CD4-positive, alpha-beta T cell (primary cell): ENCODE data around the gene OLFML1. TPM values are rescaled to one million over a fixed set of nuclear protein-coding genes. Genes with fewer than 3 reads are reported as not detected.
A peak's percentile ranks its signal among the peaks of the same experiment; 100 is the strongest.

Experiments
- ATAC-seq: fragments of 200-7000 bp; cut with Tn5 transposase; one replicate; pipeline ENCODE4 v1.10.0; 2022; ENCODE audit warnings: mild to moderate bottlenecking; ENCODE audit not compliant: poor library complexity
- CTCF ChIA-PET: fragments of 350-600 bp; sonication (Branson Sonifier 250); formaldehyde crosslinking; loops from one replicate; lab custom pipeline; 2021; ENCODE audit warnings: antibody characterized with exemption, inconsistent platforms; lab: Charles Lee
- POLR2A ChIA-PET: fragments of 350-600 bp; sonication (Branson Sonifier 250); formaldehyde crosslinking; loops from one replicate; lab custom pipeline; 2021; ENCODE audit warnings: antibody characterized with exemption, inconsistent platforms; lab: Charles Lee
- DNase-seq, 14 experiments: peaks; one replicate each; pipeline ENCODE4 v3.0.0-alpha.2; 2013 to 2020; ENCODE audit warnings: mixed read lengths in 2 of 14
- H3K27ac ChIP-seq, 2 donors: one replicate each; pipeline versions ENCODE4 v1.5.1 to v1.7.0; 2013; ENCODE audit warnings: low read length in 2 of 2, low read depth in 1 of 2, mild to moderate bottlenecking in 1 of 2
- H3K27me3 ChIP-seq, 2 experiments: 1 replicate in 1 of 2; 2 replicates in 1 of 2; pipeline versions ENCODE4 v1.6.1 to v1.7.0; 2013; ENCODE audit warnings: low read length in 2 of 2, control low read depth in 1 of 2, mild to moderate bottlenecking in 1 of 2, moderate library complexity in 1 of 2; ENCODE audit not compliant: insufficient read depth in 2 of 2, control insufficient read depth in 1 of 2
- H3K36me3 ChIP-seq: one replicate; pipeline ENCODE4 v1.6.1; 2013; ENCODE audit warnings: low read length, control low read depth; ENCODE audit not compliant: insufficient read depth
- H3K4me1 ChIP-seq: one replicate; pipeline ENCODE4 v1.6.1; 2013; ENCODE audit warnings: low read length, control low read depth; ENCODE audit not compliant: insufficient read depth
- H3K4me3 ChIP-seq: one replicate; pipeline ENCODE4 v1.5.1; 2013; ENCODE audit warnings: mild to moderate bottlenecking, low read length, moderate library complexity
- H3K9me3 ChIP-seq, 2 experiments: 1 replicate in 1 of 2; 2 replicates in 1 of 2; pipeline versions ENCODE4 v1.6.1 to v1.7.0; 2013; ENCODE audit warnings: low read length in 2 of 2, mild to moderate bottlenecking in 2 of 2, control low read depth in 1 of 2, moderate library complexity in 1 of 2; ENCODE audit not compliant: control insufficient read depth in 1 of 2, insufficient read depth in 1 of 2
- H3K27ac Mint-ChIP-seq: one replicate; pipeline ENCODE4 v1.8.0; 2020; ENCODE audit warnings: mixed read lengths
- H3K27me3 Mint-ChIP-seq: one replicate; pipeline ENCODE4 v1.8.0; 2021; ENCODE audit warnings: mixed read lengths
- H3K36me3 Mint-ChIP-seq: one replicate; pipeline ENCODE4 v1.8.0; 2021; ENCODE audit warnings: low read depth, mixed read lengths
- H3K4me1 Mint-ChIP-seq: one replicate; pipeline ENCODE4 v1.8.0; 2021; ENCODE audit warnings: low read depth, mixed read lengths
- H3K4me3 Mint-ChIP-seq: one replicate; pipeline ENCODE4 v1.8.0; 2020; ENCODE audit warnings: mild to moderate bottlenecking, mixed read lengths
- H3K9me3 Mint-ChIP-seq: one replicate; pipeline ENCODE4 v1.8.0; 2020; ENCODE audit warnings: mixed read lengths
- intact Hi-C, 2 experiments: fragments of 100-400 bp; cut with DNase I in 1 of 2; cut with micrococcal nuclease in 1 of 2; formaldehyde crosslinking; loops; one replicate each; pipeline versions ENCODE4 v1.15.1 to v1.9.0; 2023 to 2025; cut with DNase I, micrococcal nuclease
- total RNA-seq, 174 experiments: library from RNA in 2 of 174; stranded (reverse) in 2 of 174; gene quantifications; one replicate each; pipeline ENCODE4 v1.2.3 and lab custom pipeline; 2021 to 2026
- TF ChIP-seq, protein P1 (sequence below): fragments of 200-600 bp; IDR thresholded peaks from one replicate; pipeline ENCODE4 v1.8.0; 2022; ENCODE audit warnings: antibody characterized with exemption, mild to moderate bottlenecking

OLFML1 gene
- total RNA-seq, 2 experiments from 2014 or later = not detected

DNA sequence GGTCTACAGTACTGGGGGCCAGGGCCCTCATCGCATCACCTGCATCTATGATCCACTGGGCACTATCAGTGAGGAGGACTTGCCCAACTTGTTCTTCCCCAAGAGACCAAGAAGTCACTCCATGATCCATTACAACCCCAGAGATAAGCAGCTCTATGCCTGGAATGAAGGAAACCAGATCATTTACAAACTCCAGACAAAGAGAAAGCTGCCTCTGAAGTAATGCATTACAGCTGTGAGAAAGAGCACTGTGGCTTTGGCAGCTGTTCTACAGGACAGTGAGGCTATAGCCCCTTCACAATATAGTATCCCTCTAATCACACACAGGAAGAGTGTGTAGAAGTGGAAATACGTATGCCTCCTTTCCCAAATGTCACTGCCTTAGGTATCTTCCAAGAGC is 24.7 kb downstream of the OLFML1 start:
- Histone ChIP-seq H3K27me3 (no peaks in the 10 kb centered on the region), H3K4me3 (no peak overlapping the region), H3K9me3 (no peaks in the 10 kb centered on the region), H3K36me3 (no peaks in the 10 kb centered on the region), H3K27ac (no peak overlapping the region), H3K4me1 (peaks cover 18% of the 10 kb centered on the region)
- Mint-ChIP-seq H3K36me3 (peaks cover 9% of the 10 kb centered on the region), H3K4me1 (peaks cover 32% of the 10 kb centered on the region), H3K4me3 (no peak overlapping the region), H3K27me3 (no peaks in the 10 kb centered on the region), H3K9me3 (no peaks in the 10 kb centered on the region), H3K27ac (no peak overlapping the region)
- CTCF ChIA-PET = no interaction called here
- TF ChIP-seq, protein P1, sequence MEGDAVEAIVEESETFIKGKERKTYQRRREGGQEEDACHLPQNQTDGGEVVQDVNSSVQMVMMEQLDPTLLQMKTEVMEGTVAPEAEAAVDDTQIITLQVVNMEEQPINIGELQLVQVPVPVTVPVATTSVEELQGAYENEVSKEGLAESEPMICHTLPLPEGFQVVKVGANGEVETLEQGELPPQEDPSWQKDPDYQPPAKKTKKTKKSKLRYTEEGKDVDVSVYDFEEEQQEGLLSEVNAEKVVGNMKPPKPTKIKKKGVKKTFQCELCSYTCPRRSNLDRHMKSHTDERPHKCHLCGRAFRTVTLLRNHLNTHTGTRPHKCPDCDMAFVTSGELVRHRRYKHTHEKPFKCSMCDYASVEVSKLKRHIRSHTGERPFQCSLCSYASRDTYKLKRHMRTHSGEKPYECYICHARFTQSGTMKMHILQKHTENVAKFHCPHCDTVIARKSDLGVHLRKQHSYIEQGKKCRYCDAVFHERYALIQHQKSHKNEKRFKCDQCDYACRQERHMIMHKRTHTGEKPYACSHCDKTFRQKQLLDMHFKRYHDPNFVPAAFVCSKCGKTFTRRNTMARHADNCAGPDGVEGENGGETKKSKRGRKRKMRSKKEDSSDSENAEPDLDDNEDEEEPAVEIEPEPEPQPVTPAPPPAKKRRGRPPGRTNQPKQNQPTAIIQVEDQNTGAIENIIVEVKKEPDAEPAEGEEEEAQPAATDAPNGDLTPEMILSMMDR = no peak
- intact Hi-C loops = loop anchor here (5.0 to 10.0 kb wide), 3 partner anchors 477 to 1278 kb away; partner anchors contain the start of genes EIF3F (in 2 of the 2), APBB1 (in 1 of the 2) and FHIP1B (in 1 of the 2)
- DNase-seq = no peak
- POLR2A ChIA-PET = no interaction called here
- no peak for ATAC-seq

DNA sequence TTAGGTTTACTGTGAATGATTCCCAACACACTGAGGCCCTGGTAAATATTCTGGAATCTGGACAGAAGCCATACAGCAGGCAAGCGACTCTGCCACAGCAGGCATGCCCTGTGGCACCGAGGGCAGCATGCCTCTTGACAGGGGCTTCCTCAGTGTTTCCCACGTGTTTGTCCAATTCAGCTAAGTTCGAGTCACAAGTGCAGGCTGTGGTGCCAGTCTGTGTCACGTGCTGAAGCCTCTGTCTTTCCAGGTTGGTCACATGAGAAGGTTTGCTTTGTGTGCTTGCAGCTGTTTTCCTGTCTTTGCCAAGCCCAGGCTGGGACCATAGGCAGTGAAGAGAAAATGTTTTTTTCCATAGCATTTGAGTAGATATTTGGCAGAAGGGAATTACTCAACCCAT is 26.1 kb downstream of the OLFML1 start:
- ATAC-seq (no peak), DNase-seq (no peak)
- H3K4me3 ChIP-seq = no peak overlapping the region
- H3K9me3 Mint-ChIP-seq = no peaks in the 10 kb centered on the region
- no peaks in the 10 kb centered on the region for H3K27me3 Mint-ChIP-seq
- TF ChIP-seq, protein P1 = no peak
- no peaks in the 10 kb centered on the region for H3K36me3 ChIP-seq
- peaks cover 18% of the 10 kb centered on the region for H3K4me1 ChIP-seq
- H3K4me3 Mint-ChIP-seq = peak overlapping the region; percentile 99
- H3K36me3 Mint-ChIP-seq = peaks cover 9% of the 10 kb centered on the region
- H3K27me3 ChIP-seq = no peaks in the 10 kb centered on the region
- H3K4me1 Mint-ChIP-seq = peaks cover 46% of the 10 kb centered on the region
- ChIA-PET CTCF (interaction anchor here (2.6 kb wide), 1 partner anchor 154 kb away, joined by 10 read pairs; no protein-coding TSS in a partner anchor), POLR2A (interaction anchor here (2.8 kb wide), 1 partner anchor 10 kb away, joined by 11 read pairs; no protein-coding TSS in a partner anchor)
- intact Hi-C loops = loop anchor here (5.0 to 10.0 kb wide), 3 partner anchors 476 to 1279 kb away; partner anchors contain the start of genes EIF3F (in 2 of the 2), APBB1 (in 1 of the 2) and FHIP1B (in 1 of the 2)
- peak overlapping the region; percentile 97 for H3K27ac Mint-ChIP-seq
- H3K9me3 ChIP-seq = no peaks in the 10 kb centered on the region
- no peak overlapping the region for H3K27ac ChIP-seq

DNA sequence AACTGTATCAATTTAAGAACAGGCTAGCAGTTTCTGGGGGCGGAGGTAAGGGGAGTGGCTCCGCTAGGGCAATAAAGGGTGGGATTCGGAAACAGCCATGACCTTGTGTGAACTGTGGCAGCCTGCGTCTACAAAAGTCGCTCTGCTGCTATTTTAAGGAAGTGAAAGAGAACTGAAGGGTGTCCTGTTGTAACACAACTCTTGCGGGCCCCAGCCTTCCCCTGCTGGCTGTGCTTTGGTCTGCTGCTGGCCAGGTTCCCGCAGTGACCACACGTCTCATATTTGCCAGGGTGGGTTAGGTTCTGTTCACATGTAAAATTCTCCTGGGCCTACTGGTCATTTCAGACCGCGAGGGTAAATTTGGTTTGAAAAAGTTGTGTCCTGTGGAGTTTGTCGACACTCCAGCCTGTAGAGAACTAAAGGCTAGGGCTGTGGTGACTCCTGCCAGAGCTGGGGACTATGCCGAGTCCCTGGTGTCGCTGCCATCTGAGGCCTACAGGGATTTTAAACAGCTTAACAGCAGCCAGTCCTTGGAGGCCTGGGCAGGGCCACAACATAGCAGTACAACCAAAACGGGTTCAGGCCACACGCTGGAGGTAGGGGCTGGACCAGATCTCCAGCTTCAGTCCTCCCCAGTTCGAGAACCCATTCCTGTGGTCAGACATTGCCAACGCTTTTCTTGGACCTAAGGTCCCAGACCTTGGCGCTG is 27.4 kb downstream of the OLFML1 start:
- intact Hi-C loops = loop anchor here (1.0 to 10.0 kb wide), 8 partner anchors 15 to 1280 kb away; partner anchors contain the start of genes EIF3F (in 2 of the 2), APBB1 (in 1 of the 2) and FHIP1B (in 1 of the 2)
- TF ChIP-seq, protein P1 = no peak
- peak; percentile 21 for ATAC-seq
- peaks cover 18% of the 10 kb centered on the region for H3K4me1 ChIP-seq
- no peaks in the 10 kb centered on the region for H3K27me3 Mint-ChIP-seq
- H3K27ac ChIP-seq = peak overlapping the region; percentile 81 to 84
- H3K4me3 Mint-ChIP-seq = peak overlapping the region; percentile 99
- H3K36me3 Mint-ChIP-seq = peaks cover 9% of the 10 kb centered on the region
- no peaks in the 10 kb centered on the region for H3K9me3 Mint-ChIP-seq
- peaks cover 58% of the 10 kb centered on the region for H3K4me1 Mint-ChIP-seq
- H3K9me3 ChIP-seq = no peaks in the 10 kb centered on the region
- DNase-seq = peak in 5 of 14 experiments; percentile 2 to 61 (median 29)
- H3K27ac Mint-ChIP-seq = peak overlapping the region; percentile 97
- no peaks in the 10 kb centered on the region for H3K27me3 ChIP-seq
- H3K36me3 ChIP-seq = no peaks in the 10 kb centered on the region
- POLR2A ChIA-PET = interaction anchor here (0.6 to 3.9 kb wide), 10 partner anchors 9 to 519 kb away, joined by 3 to 30 read pairs (median 4); no protein-coding TSS in a partner anchor
- peak overlapping the region; percentile 99 for H3K4me3 ChIP-seq
- CTCF ChIA-PET = interaction anchor here (0.6 to 2.6 kb wide), 9 partner anchors 9 to 164 kb away, joined by 3 to 10 read pairs (median 3); no protein-coding TSS in a partner anchor
